Gastrocnemius medialis (tissue), 4 donors: ENCODE results near the gene GAD2. TPM values are rescaled to one million over a fixed set of nuclear protein-coding genes. Genes with fewer than 3 reads are reported as not detected.

Source experiments
- ATAC-seq, 2 donors: fragments of 150-250 bp; one replicate each; pipeline ENCODE4 v1.9.1; 2016
- DNase-seq, 2 donors: peaks; one replicate each; pipeline ENCODE4 v3.0.0-alpha.2; 2019
- H3K27ac ChIP-seq, 4 donors: fragments of 200-600 bp; sonication (generic); 1 replicate in 1 of 4; 2 replicates in 3 of 4; pipeline ENCODE4 v1.5.1; 2016 to 2018; ENCODE audit warnings: mild to moderate bottlenecking in 2 of 4, moderate library complexity in 1 of 4
- H3K27me3 ChIP-seq, 3 donors: fragments of 200-600 bp; sonication (generic) in 2 of 3; 1 replicate in 1 of 3; 2 replicates in 2 of 3; pipeline versions ENCODE4 v1.5.1 to v1.6.0; 2016 to 2019; ENCODE audit warnings: mild to moderate bottlenecking in 1 of 3, moderate library complexity in 1 of 3
- H3K36me3 ChIP-seq, 2 donors: fragments of 200-600 bp; sonication (generic) in 1 of 2; one replicate each; pipeline ENCODE4 v1.5.1; 2017 to 2018
- H3K4me1 ChIP-seq, 2 donors: fragments of 200-600 bp; sonication (generic) in 1 of 2; one replicate each; pipeline ENCODE4 v1.5.1; 2016 to 2017; ENCODE audit warnings: mild to moderate bottlenecking in 2 of 2
- H3K4me3 ChIP-seq, 4 donors: fragments of 200-600 bp; sonication (generic) in 3 of 4; 1 replicate in 1 of 4; 2 replicates in 3 of 4; pipeline ENCODE4 v1.5.1; 2016 to 2019; ENCODE audit warnings: mild to moderate bottlenecking in 2 of 4
- H3K9me3 ChIP-seq, 3 donors: fragments of 200-600 bp; sonication (generic) in 2 of 3; 1 replicate in 1 of 3; 2 replicates in 2 of 3; pipeline ENCODE4 v1.5.1; 2016 to 2019
- POLR2A ChIP-seq, 2 donors: fragments of 450-650 bp; IDR thresholded peaks; one replicate each; pipeline ENCODE4 v1.6.1; 2017; ENCODE audit warnings: antibody characterized with exemption in 2 of 2, mild to moderate bottlenecking in 2 of 2, moderate library complexity in 2 of 2
- in situ Hi-C, 4 donors: fragments of 200-750 bp; cut with MboI; loops; one replicate each; pipeline versions ENCODE4 v1.15.0 to v1.8.0; 2017; ENCODE audit warnings: low sequenced_read_pairs in 4 of 4
- intact Hi-C: fragments of 100-400 bp; cut with DNase I; formaldehyde crosslinking; loops from one replicate; pipeline ENCODE4 v1.15.1; 2023; ENCODE audit warnings: low total_unique reads
- total RNA-seq, 4 donors: library from RNA; depleted of rRNA; stranded (reverse); fragments of >200 nt; gene quantifications; one replicate each; pipeline versions ENCODE4 v1.1.0 to v1.2.3, GENCODE V29; 2016
- TF ChIP-seq, protein P1 (sequence below), 5 experiments: fragments of 450-650 bp in 3 of 5; fragments of 200-600 bp in 2 of 5; sonication (generic) in 2 of 5; IDR thresholded peaks in 4 of 5; conservative IDR thresholded peaks in 1 of 5; 1 replicate in 4 of 5; 2 replicates in 1 of 5; pipeline ENCODE4 v1.5.1; 2016 to 2019; ENCODE audit warnings: antibody characterized with exemption in 5 of 5, mild to moderate bottlenecking in 3 of 5, moderate library complexity in 3 of 5

The GAD2 gene
- total RNA-seq, 4 donors from 2014 or later: not detected

DNA sequence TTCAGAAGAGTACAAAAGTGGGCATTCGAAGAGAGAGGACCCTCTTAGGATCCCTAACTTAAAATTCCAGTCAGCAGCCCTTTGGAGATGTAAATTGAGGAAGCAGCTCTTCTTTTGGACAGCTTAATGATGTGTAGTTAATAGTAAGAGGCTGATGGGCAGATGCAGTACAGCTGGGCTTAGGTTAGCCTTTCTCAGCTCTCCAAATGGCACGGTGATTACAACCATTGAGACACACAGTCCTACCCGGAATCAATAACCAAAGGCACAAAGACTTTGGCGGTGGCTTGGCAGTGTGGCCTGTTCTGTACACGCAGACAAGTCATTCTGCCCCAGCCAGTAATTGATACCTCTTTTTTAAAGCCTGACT is 26.8 kb downstream of the GAD2 start:
- TF ChIP-seq, protein P1, sequence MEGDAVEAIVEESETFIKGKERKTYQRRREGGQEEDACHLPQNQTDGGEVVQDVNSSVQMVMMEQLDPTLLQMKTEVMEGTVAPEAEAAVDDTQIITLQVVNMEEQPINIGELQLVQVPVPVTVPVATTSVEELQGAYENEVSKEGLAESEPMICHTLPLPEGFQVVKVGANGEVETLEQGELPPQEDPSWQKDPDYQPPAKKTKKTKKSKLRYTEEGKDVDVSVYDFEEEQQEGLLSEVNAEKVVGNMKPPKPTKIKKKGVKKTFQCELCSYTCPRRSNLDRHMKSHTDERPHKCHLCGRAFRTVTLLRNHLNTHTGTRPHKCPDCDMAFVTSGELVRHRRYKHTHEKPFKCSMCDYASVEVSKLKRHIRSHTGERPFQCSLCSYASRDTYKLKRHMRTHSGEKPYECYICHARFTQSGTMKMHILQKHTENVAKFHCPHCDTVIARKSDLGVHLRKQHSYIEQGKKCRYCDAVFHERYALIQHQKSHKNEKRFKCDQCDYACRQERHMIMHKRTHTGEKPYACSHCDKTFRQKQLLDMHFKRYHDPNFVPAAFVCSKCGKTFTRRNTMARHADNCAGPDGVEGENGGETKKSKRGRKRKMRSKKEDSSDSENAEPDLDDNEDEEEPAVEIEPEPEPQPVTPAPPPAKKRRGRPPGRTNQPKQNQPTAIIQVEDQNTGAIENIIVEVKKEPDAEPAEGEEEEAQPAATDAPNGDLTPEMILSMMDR (IDR thresholded peaks at IDR 0.05 in 4 of 5, conservative IDR thresholded peaks at IDR 0.05 in 1 of 5): no peak
- no peak for TF ChIP-seq POLR2A (IDR thresholded peaks at IDR 0.05)
- ATAC-seq: no peak
- in situ Hi-C loops (no loop called here), intact Hi-C loops (no loop called here)
- H3K27ac ChIP-seq: no peak overlapping the region
- no peaks in the 10 kb centered on the region for H3K4me1 ChIP-seq
- DNase-seq: no peak
- no peak overlapping the region for H3K4me3 ChIP-seq
- no peaks in the 10 kb centered on the region for H3K9me3 ChIP-seq
- no peaks in the 10 kb centered on the region for H3K27me3 ChIP-seq
- no peaks in the 10 kb centered on the region for H3K36me3 ChIP-seq

DNA sequence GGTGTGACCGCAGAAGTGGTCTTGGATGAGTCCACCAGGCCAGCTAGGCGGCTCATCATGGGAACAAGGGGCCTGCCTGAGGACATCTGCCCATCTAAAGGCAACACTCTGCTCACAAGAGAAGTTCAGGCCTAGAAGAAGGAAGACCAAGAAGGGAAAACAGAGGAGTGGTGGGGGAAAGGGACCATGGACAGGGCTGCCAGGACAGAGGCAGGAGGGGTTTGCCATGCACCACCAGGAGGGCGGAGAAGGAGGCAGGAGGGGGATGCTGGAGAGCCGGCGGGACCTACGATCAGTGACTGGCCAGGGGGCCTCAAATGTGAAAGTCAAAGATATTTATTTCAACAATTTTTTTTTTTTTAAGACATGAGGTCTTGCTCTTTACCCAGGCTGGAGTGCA is 33.1 kb downstream of the GAD2 start:
- Histone ChIP-seq H3K36me3 (no peaks in the 10 kb centered on the region), H3K4me3 (no peak overlapping the region), H3K27me3 (no peaks in the 10 kb centered on the region), H3K9me3 (no peaks in the 10 kb centered on the region), H3K27ac (no peak overlapping the region), H3K4me1 (no peaks in the 10 kb centered on the region)
- ATAC-seq (no peak), DNase-seq (no peak)
- in situ Hi-C loops: no loop called here
- intact Hi-C loops: no loop called here
- TF ChIP-seq, protein P1 (IDR thresholded peaks at IDR 0.05 in 4 of 5, conservative IDR thresholded peaks at IDR 0.05 in 1 of 5): no peak
- no peak for TF ChIP-seq POLR2A (IDR thresholded peaks at IDR 0.05)

DNA sequence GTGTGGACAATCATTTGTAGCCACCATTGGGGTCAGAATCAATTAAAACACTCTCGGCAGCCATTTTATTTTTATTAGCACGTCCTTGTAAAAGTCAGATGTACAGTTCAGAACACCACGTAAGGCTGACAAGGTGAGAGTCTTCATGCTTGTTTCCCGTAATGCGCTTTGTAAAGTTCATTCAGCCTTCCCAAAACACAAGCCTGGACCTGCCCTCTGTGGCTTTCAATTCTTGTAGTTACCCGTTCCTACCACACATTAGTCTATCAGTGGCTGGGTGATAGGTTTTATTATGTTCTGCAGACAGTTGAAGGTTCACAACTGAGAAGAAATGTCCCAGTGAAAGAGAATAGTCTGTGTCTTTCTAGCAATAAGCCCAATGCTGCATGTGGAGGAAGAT is 35.4 kb downstream of the GAD2 start:
- no peak for TF ChIP-seq POLR2A (IDR thresholded peaks at IDR 0.05)
- TF ChIP-seq, protein P1 (IDR thresholded peaks at IDR 0.05 in 4 of 5, conservative IDR thresholded peaks at IDR 0.05 in 1 of 5): no peak

DNA sequence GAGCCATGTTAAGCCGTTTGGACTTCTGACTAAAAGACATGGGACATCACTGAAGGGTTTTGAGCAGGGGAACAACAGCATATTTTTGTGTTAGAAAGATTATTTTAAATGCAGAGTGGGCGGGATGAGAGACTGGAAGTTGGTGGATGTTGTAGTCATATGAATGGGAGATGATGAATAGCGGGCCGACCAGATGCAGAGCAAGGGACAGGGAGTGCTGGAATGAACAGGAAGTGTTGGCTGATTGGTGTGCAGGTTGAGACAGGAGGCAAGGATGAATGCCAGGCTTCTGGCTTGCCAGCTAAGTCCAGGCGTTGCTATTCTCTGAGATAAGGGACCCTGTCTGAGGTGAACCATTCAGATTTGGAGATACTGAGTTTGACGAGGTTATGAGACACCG is 38.0 kb downstream of the GAD2 start:
- Histone ChIP-seq H3K27me3 (no peaks in the 10 kb centered on the region), H3K4me1 (no peaks in the 10 kb centered on the region), H3K9me3 (no peaks in the 10 kb centered on the region), H3K4me3 (no peak overlapping the region), H3K27ac (no peak overlapping the region), H3K36me3 (no peaks in the 10 kb centered on the region)
- in situ Hi-C loops (no loop called here), intact Hi-C loops (no loop called here)
- ATAC-seq (no peak), DNase-seq (no peak)
- TF ChIP-seq, protein P1 (IDR thresholded peaks at IDR 0.05 in 4 of 5, conservative IDR thresholded peaks at IDR 0.05 in 1 of 5): no peak
- TF ChIP-seq POLR2A (IDR thresholded peaks at IDR 0.05): no peak

More for the DNA sequence above, 35.4 kb downstream of the GAD2 start:
- in situ Hi-C loops: no loop called here
- Histone ChIP-seq H3K4me1 (no peaks in the 10 kb centered on the region), H3K4me3 (no peak overlapping the region), H3K9me3 (no peaks in the 10 kb centered on the region), H3K36me3 (no peaks in the 10 kb centered on the region), H3K27me3 (no peaks in the 10 kb centered on the region), H3K27ac (no peak overlapping the region)
- DNase-seq (no peak), ATAC-seq (no peak)
- intact Hi-C loops: no loop called here

DNA sequence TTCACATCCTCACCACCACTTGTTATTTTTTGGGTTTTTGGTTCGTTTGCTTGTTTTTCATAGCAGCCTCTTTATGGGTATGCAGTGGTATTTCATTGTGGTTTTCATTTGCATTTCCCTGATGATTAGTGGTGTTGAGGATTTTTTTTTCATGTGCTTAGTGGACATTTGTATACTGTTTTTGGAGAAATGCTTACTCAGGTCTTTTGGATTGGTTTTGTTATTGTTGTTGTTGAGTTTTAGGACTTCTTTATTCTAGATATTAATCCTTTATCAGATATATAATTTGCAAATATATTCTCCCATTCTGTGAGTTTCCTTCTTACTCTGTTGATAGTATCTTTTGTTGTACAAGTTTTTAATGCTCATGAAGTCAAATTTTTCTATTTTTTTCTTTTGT is 42.8 kb downstream of the GAD2 start:
- DNase-seq (no peak), ATAC-seq (no peak)
- Histone ChIP-seq H3K4me3 (no peak overlapping the region), H3K9me3 (no peaks in the 10 kb centered on the region), H3K27ac (no peak overlapping the region), H3K36me3 (no peaks in the 10 kb centered on the region), H3K27me3 (no peaks in the 10 kb centered on the region), H3K4me1 (no peaks in the 10 kb centered on the region)
- intact Hi-C loops: no loop called here
- in situ Hi-C loops: no loop called here
- TF ChIP-seq, protein P1 (IDR thresholded peaks at IDR 0.05 in 4 of 5, conservative IDR thresholded peaks at IDR 0.05 in 1 of 5): no peak
- no peak for TF ChIP-seq POLR2A (IDR thresholded peaks at IDR 0.05)
